WERI-Rb-1 (cell line): ENCODE measurements around the gene SMPDL3A.
"Not testable (repeated sequence)": the region's sequence is repeated elsewhere in the genome, so short reads cannot be mapped to it uniquely, and the experiment has no call there.

Experiments
- DNase-seq: peaks from one replicate; pipeline ENCODE4 v3.0.0-alpha.2; 2020
- H3K27ac ChIP-seq: fragments of 250-450 bp; sonication (Bioruptor Pico); 2 replicates; pipeline ENCODE4 v1.5.1; 2020; ENCODE audit warnings: mild to moderate bottlenecking, moderate library complexity
- H3K27me3 ChIP-seq: fragments of 250-450 bp; sonication (Bioruptor Pico); 2 replicates; pipeline ENCODE4 v1.5.1; 2021; ENCODE audit warnings: mild to moderate bottlenecking, low read depth, moderate library complexity; ENCODE audit not compliant: insufficient read depth, severe bottlenecking
- H3K36me3 ChIP-seq: fragments of 250-450 bp; sonication (Bioruptor Pico); 2 replicates; pipeline ENCODE4 v1.5.1; 2020; ENCODE audit warnings: mild to moderate bottlenecking, moderate library complexity
- H3K4me3 ChIP-seq: 2 replicates; pipeline ENCODE4 v1.5.1; 2011; ENCODE audit warnings: low read depth, mild to moderate bottlenecking, control low read depth, low read length
- H3K9me3 ChIP-seq: fragments of 250-450 bp; sonication (Bioruptor Pico); 2 replicates; pipeline ENCODE4 v1.5.1; 2021; ENCODE audit warnings: mild to moderate bottlenecking, moderate library complexity; ENCODE audit not compliant: severe bottlenecking
- CTCF ChIP-seq: IDR thresholded peaks from 2 replicates; pipeline ENCODE4 v1.5.1; 2011; ENCODE audit warnings: low read depth, mild to moderate bottlenecking, control low read depth, inconsistent platforms, low read length

SMPDL3A gene

GRCh38 chr6:122789182-122790027 is at the start of gene SMPDL3A:
Gene SMPDL3A (plus strand): TSS chr6:122789258. CDS start chr6:122789347, 89 bp downstream.
- Histone ChIP-seq H3K9me3 (no peaks in the 10 kb centered on the region), H3K36me3 (no peaks in the 10 kb centered on the region), H3K4me3 (peak within 1 kb of the TSS; percentile 90), H3K27me3 (no peaks in the 10 kb centered on the region), H3K27ac (peak within 1 kb of the TSS; percentile 85)
- peak; percentile 40 for TF ChIP-seq CTCF
- DNase-seq, result peak; percentile 83

GRCh38 chr6:122740091-122740490 is 49.0 kb upstream of the SMPDL3A start:
- Histone ChIP-seq H3K36me3 (no peaks in the 10 kb centered on the region), H3K27ac (no peak overlapping the region), H3K4me3 (no peak overlapping the region), H3K27me3 (no peaks in the 10 kb centered on the region), H3K9me3 (no peaks in the 10 kb centered on the region)
- no peak for DNase-seq
- TF ChIP-seq CTCF, result no peak

GRCh38 chr6:122740936-122741335 is 48.1 kb upstream of the SMPDL3A start:
- H3K27ac ChIP-seq, result no peak overlapping the region
- H3K9me3 ChIP-seq, result no peaks in the 10 kb centered on the region
- no peak overlapping the region for H3K4me3 ChIP-seq
- no peak for TF ChIP-seq CTCF
- H3K36me3 ChIP-seq, result no peaks in the 10 kb centered on the region
- no peak for DNase-seq
- H3K27me3 ChIP-seq, result no peaks in the 10 kb centered on the region

- TF ChIP-seq CTCF, result peak; percentile 32; the same call in 1 of the 2 replicates
- DNase-seq, H3K27ac ChIP-seq, H3K9me3 ChIP-seq, H3K4me3 ChIP-seq, H3K36me3 ChIP-seq, H3K27me3 ChIP-seq: not testable (repeated sequence)
Observed at GRCh38 chr6:122744247-122744646, 44.8 kb upstream of the SMPDL3A start.

GRCh38 chr6:122744856-122745255 is 44.2 kb upstream of the SMPDL3A start:
- H3K36me3 ChIP-seq, H3K9me3 ChIP-seq, H3K27me3 ChIP-seq, H3K4me3 ChIP-seq, DNase-seq, H3K27ac ChIP-seq: not testable (repeated sequence)

- no peaks in the 10 kb centered on the region for H3K36me3 ChIP-seq
- TF ChIP-seq CTCF, result no peak
- H3K27ac ChIP-seq, result no peak overlapping the region
- H3K27me3 ChIP-seq, result no peaks in the 10 kb centered on the region
- no peak for DNase-seq
- H3K9me3 ChIP-seq, result no peaks in the 10 kb centered on the region
- no peak overlapping the region for H3K4me3 ChIP-seq
Observed at GRCh38 chr6:122746688-122747087, 42.4 kb upstream of the SMPDL3A start.
